Measurements from ENCODE around the gene CAP2.

DNA sequence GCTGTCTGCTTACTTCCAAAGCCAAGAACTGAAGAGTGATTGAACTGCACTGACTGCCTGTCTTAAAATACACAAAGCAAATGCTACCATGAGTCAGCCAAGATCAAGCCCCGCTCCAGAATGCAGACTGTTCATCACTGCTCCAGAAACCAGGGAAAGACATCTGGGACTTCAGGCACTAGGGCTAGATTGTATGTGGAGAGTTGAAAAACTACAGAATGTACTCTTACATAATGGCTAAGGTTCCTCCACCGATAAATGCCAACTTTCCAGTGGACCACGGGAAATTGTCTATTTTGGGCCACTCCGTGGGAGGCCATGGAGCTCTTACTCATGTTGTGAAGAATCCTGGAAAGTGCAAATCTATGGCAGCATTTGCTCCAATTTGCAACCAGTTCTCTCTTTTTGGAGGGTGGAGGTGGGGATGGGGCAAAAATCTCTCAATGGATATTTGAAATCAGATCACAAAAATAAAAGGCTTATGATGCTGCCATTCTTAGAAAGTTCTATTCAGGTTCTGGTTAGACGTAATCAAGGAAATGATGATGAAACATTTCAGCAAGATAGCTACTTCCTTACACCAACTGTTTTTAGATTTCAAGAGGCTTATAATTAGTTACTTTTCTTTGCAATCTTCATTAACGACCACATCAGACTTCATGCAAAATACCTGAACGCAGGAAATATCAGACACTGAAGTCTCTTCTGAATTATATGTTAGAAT lies 11.8 kb upstream of the CAP2 start:
- TF ChIP-seq CTCF (IDR thresholded peaks at IDR 0.05; ENCODE audit: borderline replicate concordance, extremely low read depth, low read length, poor library complexity, severe bottlenecking) (no peak), EZH2 (IDR thresholded peaks at IDR 0.05; ENCODE audit: borderline replicate concordance, low read depth, low read length, severe bottlenecking) (no peak)
